ENCODE results near the gene REC8. TPM values are rescaled to one million over a fixed set of nuclear protein-coding genes. Genes with fewer than 3 reads are reported as not detected.

REC8 gene
- total RNA-seq, 1 experiment from 2014 or later: 58.0 TPM

- no peak overlapping the region for H2AFZ ChIP-seq (ENCODE audit: low read length)
- H3K4me1 ChIP-seq (ENCODE audit: insufficient read depth, low read length): peaks cover 5% of the 10 kb centered on the region; the same call in 1 of the 2 replicates
- H2BK20ac ChIP-seq (ENCODE audit: low read depth, low read length, poor library complexity, severe bottlenecking): no peak overlapping the region
- H3K14ac ChIP-seq (ENCODE audit: insufficient read depth, low read length): no peak overlapping the region
- no peaks in the 10 kb centered on the region for H3K9me3 ChIP-seq (ENCODE audit: control insufficient read depth, low read depth, low read length)
- peaks cover 19 to 22% of the 10 kb centered on the region in 2 experiments for H3K4me1 Mint-ChIP-seq
- no peak overlapping the region for H3K27ac ChIP-seq (ENCODE audit: insufficient read length, low read depth, low read length)
- peak overlapping the region in 2 of 3 experiments; percentile 75 to 90; a peak in 2 of 7 replicates for H3K27ac Mint-ChIP-seq
- no peak overlapping the region for H2BK15ac ChIP-seq (ENCODE audit: low read depth, low read length)
- no peak overlapping the region for H3K4ac ChIP-seq (ENCODE audit: low read depth, low read length)
- H2AK5ac ChIP-seq (ENCODE audit: insufficient read length, low read length): no peak overlapping the region
- H4K5ac ChIP-seq (ENCODE audit: insufficient read length, low read depth, low read length): no peak overlapping the region
- no peak overlapping the region for H2BK120ac ChIP-seq (ENCODE audit: low read depth, low read length, poor library complexity, severe bottlenecking)
- TF ChIP-seq, protein P1, sequence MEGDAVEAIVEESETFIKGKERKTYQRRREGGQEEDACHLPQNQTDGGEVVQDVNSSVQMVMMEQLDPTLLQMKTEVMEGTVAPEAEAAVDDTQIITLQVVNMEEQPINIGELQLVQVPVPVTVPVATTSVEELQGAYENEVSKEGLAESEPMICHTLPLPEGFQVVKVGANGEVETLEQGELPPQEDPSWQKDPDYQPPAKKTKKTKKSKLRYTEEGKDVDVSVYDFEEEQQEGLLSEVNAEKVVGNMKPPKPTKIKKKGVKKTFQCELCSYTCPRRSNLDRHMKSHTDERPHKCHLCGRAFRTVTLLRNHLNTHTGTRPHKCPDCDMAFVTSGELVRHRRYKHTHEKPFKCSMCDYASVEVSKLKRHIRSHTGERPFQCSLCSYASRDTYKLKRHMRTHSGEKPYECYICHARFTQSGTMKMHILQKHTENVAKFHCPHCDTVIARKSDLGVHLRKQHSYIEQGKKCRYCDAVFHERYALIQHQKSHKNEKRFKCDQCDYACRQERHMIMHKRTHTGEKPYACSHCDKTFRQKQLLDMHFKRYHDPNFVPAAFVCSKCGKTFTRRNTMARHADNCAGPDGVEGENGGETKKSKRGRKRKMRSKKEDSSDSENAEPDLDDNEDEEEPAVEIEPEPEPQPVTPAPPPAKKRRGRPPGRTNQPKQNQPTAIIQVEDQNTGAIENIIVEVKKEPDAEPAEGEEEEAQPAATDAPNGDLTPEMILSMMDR (conservative IDR thresholded peaks at IDR 0.05): no peak
- peaks cover 0 to 6% of the 10 kb centered on the region in 2 experiments for H3K9me3 Mint-ChIP-seq
- no CpG with 5 or more reads among the region's 5 CpGs for WGBS (ENCODE audit: extremely low coverage, insufficient read length, low lambda C conversion rate)
- no peak overlapping the region for H3K56ac ChIP-seq (ENCODE audit: insufficient read length, low read depth, low read length)
- H3K18ac ChIP-seq (ENCODE audit: insufficient read length, low read depth, low read length): no peak overlapping the region
- peaks cover 45 to 80% (median 73%) of the 10 kb centered on the region in 3 experiments for H3K36me3 Mint-ChIP-seq (ENCODE audit: insufficient read depth in 1 of 3, low read depth in 3 of 3)
- no peaks in the 10 kb centered on the region for H3K79me2 ChIP-seq (ENCODE audit: insufficient read depth, low read length)
- H3K27me3 Mint-ChIP-seq (ENCODE audit: low read depth): no peaks in the 10 kb centered on the region
- H4K8ac ChIP-seq (replicated peaks; ENCODE audit: insufficient read length, low read depth, low read length): no peak overlapping the region
- H4K91ac ChIP-seq (ENCODE audit: insufficient read length, low read depth, low read length): no peak overlapping the region
- H2BK12ac ChIP-seq (ENCODE audit: insufficient read length, low read depth, low read length): no peak overlapping the region
- H3K9ac ChIP-seq (ENCODE audit: extremely low read depth, insufficient read length, low read length): no peak overlapping the region
- no peaks in the 10 kb centered on the region for H3K23me2 ChIP-seq (ENCODE audit: insufficient read length, low read depth, low read length, poor library complexity, severe bottlenecking)
- no peak overlapping the region for H2BK5ac ChIP-seq (ENCODE audit: insufficient read length, low read length)
- DNase-seq: no peak
- H4K20me1 ChIP-seq (ENCODE audit: control insufficient read depth, insufficient read depth, insufficient read length): no peaks in the 10 kb centered on the region
- H3K27me3 ChIP-seq (ENCODE audit: insufficient read depth, low read length): no peaks in the 10 kb centered on the region
- no peak overlapping the region for H3K4me3 Mint-ChIP-seq
- no peak overlapping the region for H3K4me2 ChIP-seq (ENCODE audit: insufficient read depth, insufficient read length, low read length)
- no peak overlapping the region for H3T11ph ChIP-seq (ENCODE audit: low read length)
- H3K79me1 ChIP-seq (ENCODE audit: insufficient read depth, low read depth, low read length, poor library complexity, severe bottlenecking): no peaks in the 10 kb centered on the region
- H3K23ac ChIP-seq (ENCODE audit: insufficient read length, low read depth, low read length): no peak overlapping the region
Observed at GRCh38 chr14:24207104-24207551, 35.2 kb downstream of the REC8 start.
